ENCODE data around the gene CRYL1. TPM values are rescaled to one million over a fixed set of nuclear protein-coding genes. Genes with fewer than 3 reads are reported as not detected.

CRYL1 gene
- total and polyA plus RNA-seq, 4 donors = 21.9 to 72.1 (median 35.4) TPM

DNA sequence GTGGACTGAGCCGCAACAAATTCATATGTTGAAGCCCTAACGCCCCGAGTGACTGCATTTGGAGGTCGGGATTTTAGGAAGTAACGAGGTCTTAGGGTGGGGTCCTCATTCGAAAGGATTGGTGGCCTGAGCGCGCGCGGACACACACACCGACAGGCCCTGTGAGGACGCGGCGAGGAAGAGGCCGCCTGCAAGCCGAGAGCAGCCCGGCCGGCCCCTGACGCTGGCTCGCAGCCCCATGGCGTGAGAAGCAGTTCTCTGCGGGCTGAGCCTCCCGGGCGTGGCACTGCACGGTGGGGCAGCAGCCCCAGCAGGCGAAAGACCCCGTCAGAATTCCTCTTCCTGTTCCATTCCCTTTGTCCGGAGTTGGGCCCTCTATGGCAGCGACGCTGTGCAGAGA lies 131.2 kb downstream of the CRYL1 start:
- DNase-seq (no peak), ATAC-seq (ENCODE audit: low FRiP score) (no peak)
- H3K27ac ChIP-seq (ENCODE audit: low read depth in 1 of 2, low read length in 2 of 2) = no peak overlapping the region
- H3K9me3 ChIP-seq (ENCODE audit: control insufficient read depth, low read length) = no peaks in the 10 kb centered on the region
- no peaks in the 10 kb centered on the region for H3K4me1 ChIP-seq (ENCODE audit: control insufficient read depth in 1 of 2, insufficient read depth in 2 of 2, low read length in 2 of 2)
- WGBS, 2 donors = 22 to 41% methylated on average over 30 of the region's 30 CpGs
- H3K4me3 ChIP-seq (ENCODE audit: low read length in 2 of 2) = no peak overlapping the region
- H3K36me3 ChIP-seq (ENCODE audit: control insufficient read depth in 1 of 2, insufficient read depth in 2 of 2, low read length in 1 of 2) = no peaks in the 10 kb centered on the region
- intact Hi-C loops (cut with DNase I) = no loop called here
- H3K27me3 ChIP-seq (ENCODE audit: control insufficient read depth in 1 of 2, insufficient read depth in 2 of 2, low read length in 1 of 2) = no peaks in the 10 kb centered on the region

DNA sequence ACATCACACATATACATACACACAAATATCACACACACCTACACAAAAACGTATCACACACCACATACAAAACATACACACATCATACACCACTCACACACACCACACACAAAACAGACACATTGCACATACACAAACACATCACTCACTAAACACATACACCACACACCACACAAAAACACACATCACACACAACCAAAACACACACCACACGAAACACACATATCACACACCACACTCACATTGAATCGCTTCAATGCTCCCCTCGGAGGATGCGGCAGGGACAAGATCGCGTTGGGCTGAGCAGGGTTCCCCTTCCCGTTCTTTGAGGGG lies 131.5 kb downstream of the CRYL1 start:
- WGBS, 2 donors = 70 to 76% methylated on average over 8 of the region's 8 CpGs
- ATAC-seq (ENCODE audit: low FRiP score) (no peak), DNase-seq (no peak)
- H3K27ac ChIP-seq (ENCODE audit: low read depth in 1 of 2, low read length in 2 of 2) = no peak overlapping the region
- H3K9me3 ChIP-seq (ENCODE audit: control insufficient read depth, low read length) = no peaks in the 10 kb centered on the region
- intact Hi-C loops (cut with DNase I) = no loop called here
- no peaks in the 10 kb centered on the region for H3K27me3 ChIP-seq (ENCODE audit: control insufficient read depth in 1 of 2, insufficient read depth in 2 of 2, low read length in 1 of 2)
- no peaks in the 10 kb centered on the region for H3K4me1 ChIP-seq (ENCODE audit: control insufficient read depth in 1 of 2, insufficient read depth in 2 of 2, low read length in 2 of 2)
- no peaks in the 10 kb centered on the region for H3K36me3 ChIP-seq (ENCODE audit: control insufficient read depth in 1 of 2, insufficient read depth in 2 of 2, low read length in 1 of 2)
- no peak overlapping the region for H3K4me3 ChIP-seq (ENCODE audit: low read length in 2 of 2)

DNA sequence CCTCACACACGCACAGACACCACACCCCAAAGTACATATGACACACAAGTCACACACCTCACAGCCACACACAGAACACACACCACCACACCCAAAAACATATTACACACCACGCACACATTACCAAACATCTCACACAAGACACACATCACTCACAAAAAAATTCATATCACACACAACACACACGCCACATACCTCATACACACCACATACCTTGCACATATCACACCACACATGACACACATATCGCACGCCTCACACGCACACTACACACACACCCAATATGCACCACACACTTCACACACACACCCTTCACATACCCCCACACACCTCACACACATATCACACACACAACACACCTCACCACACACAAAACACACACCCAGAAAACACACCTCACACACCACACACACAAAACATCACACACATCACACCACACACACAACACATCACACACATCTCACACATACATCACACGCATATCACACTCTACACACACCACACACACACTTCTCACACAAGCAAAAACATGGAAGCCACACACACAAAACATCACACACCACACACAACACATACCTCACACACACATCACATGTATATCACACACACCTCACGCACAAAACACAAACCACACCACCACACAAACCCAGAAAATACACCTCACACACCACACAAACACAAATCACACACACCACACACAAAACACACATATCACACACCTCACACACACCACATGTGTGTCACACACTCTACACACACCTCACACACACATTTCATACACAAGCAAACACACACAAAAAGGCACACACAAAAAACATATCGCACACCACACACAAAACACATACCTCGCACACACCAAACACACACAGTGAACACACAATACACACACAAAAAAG lies 132.1 kb downstream of the CRYL1 start:
- H3K9me3 ChIP-seq (ENCODE audit: control insufficient read depth, low read length) = no peaks in the 10 kb centered on the region
- no peaks in the 10 kb centered on the region for H3K27me3 ChIP-seq (ENCODE audit: control insufficient read depth in 1 of 2, insufficient read depth in 2 of 2, low read length in 1 of 2)
- no peak overlapping the region for H3K4me3 ChIP-seq (ENCODE audit: low read length in 2 of 2)
- no peak overlapping the region for H3K27ac ChIP-seq (ENCODE audit: low read depth in 1 of 2, low read length in 2 of 2)
- DNase-seq (no peak), ATAC-seq (ENCODE audit: low FRiP score) (no peak)
- no peaks in the 10 kb centered on the region for H3K36me3 ChIP-seq (ENCODE audit: control insufficient read depth in 1 of 2, insufficient read depth in 2 of 2, low read length in 1 of 2)
- H3K4me1 ChIP-seq (ENCODE audit: control insufficient read depth in 1 of 2, insufficient read depth in 2 of 2, low read length in 2 of 2) = no peaks in the 10 kb centered on the region
- 97% methylated on average over 10 of the region's 10 CpGs for WGBS, 2 donors
- intact Hi-C loops (cut with DNase I) = no loop called here

DNA sequence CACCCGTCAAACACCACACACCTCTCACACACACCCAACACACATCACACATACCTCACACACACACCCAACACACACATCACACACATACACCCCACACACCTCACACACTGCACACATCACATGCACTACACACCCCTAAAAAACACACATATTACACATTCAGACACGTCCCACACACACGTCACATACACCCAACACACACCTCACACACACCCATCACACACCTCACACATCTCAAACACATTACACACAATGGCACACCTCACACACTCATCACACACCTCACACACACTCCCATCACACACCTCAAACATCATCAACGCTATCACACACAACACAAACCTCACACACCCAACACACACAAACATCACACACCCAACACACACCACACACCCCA lies 133.1 kb downstream of the CRYL1 start:
- Histone ChIP-seq H3K4me3 (ENCODE audit: low read length in 2 of 2) (no peak overlapping the region), H3K36me3 (ENCODE audit: control insufficient read depth in 1 of 2, insufficient read depth in 2 of 2, low read length in 1 of 2) (no peaks in the 10 kb centered on the region), H3K9me3 (ENCODE audit: control insufficient read depth, low read length) (no peaks in the 10 kb centered on the region), H3K27me3 (ENCODE audit: control insufficient read depth in 1 of 2, insufficient read depth in 2 of 2, low read length in 1 of 2) (no peaks in the 10 kb centered on the region), H3K4me1 (ENCODE audit: control insufficient read depth in 1 of 2, insufficient read depth in 2 of 2, low read length in 2 of 2) (no peaks in the 10 kb centered on the region), H3K27ac (ENCODE audit: low read depth in 1 of 2, low read length in 2 of 2) (no peak overlapping the region)
- DNase-seq (no peak), ATAC-seq (ENCODE audit: low FRiP score) (no peak)
- intact Hi-C loops (cut with DNase I) = no loop called here
- 98% methylated on average over 4 of the region's 4 CpGs for WGBS, 2 donors

DNA sequence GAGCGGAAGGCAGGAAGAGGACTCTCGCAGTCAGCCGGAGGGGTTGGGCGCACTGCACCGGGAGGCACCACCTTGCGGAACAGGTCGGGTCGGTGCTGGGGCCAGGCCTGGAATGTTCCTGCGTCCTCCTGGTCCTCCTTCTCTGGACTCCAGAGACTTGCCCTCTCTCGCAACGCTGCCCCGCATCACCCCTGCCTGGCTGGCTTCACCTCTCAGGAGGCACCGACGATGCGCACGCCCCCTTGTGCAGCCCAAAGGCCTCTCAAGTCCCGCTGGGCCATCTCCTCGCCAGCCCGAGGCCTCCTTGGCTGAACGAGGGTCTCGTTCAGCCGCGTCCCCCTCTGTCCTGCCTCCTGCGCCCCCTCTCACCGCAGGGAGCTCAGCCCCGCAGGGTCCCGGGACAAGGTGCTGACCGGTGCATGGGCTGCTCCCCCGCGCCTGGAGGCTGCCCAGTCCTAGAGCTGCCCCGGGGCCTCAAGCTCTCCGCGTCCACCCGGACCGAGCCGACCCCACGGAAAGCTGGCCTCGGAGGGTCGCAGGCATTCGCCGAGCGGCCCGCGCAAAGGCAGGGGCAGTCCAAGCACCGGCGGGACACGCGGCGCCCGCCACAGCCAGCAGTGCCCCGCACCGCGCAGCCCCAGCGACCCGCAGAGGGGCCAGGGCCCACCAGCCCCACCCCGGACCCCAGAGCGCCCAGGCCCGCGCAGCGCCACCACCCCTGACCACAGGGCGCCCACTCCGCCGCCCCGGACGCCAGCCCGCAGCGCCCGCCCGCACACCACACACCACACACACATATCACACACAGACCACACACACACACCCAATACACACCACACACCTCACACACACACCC lies 133.8 kb downstream of the CRYL1 start:
- intact Hi-C loops (cut with DNase I) = no loop called here
- no peaks in the 10 kb centered on the region for H3K9me3 ChIP-seq (ENCODE audit: control insufficient read depth, low read length)

DNA sequence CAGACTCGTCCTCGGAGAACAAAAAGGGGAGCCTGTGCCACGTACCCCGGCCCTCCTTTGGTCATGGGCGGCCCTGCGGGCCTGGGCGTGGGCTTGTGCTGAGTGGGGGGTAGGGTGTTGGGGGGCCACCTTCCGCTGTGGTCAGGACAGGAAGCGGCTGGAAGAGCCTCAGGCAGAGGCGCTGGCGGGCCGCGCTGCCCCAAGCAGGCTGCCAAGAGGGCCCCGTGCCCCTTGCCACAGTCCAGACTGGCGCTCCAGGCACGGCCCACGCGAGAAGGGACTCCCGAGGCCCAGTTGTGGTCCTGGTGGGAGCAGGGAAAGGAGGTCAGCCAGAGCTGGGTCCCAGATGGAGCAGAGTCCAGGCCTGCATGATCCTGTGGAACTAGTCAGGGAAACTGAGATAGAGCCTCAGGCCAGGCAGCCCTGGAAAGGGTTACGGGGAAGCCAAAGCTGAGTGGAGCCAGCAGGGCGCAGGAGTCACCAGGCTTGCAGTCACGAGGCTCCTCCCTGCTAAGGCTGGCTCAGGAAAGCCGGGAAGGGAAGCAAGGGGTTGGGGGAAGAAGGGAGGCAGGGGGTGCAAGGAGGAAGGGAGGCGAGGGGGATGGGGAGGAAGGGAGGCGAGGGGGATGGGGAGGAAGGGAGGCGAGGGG lies 135.0 kb downstream of the CRYL1 start:
- intact Hi-C loops (cut with DNase I) = no loop called here
- DNase-seq = no peak
- no peaks in the 10 kb centered on the region for H3K4me1 ChIP-seq (ENCODE audit: control insufficient read depth in 1 of 2, insufficient read depth in 2 of 2, low read length in 2 of 2)
- ATAC-seq (ENCODE audit: low FRiP score) = peak; percentile 15
- no peak overlapping the region for H3K4me3 ChIP-seq (ENCODE audit: low read length in 2 of 2)
- H3K9me3 ChIP-seq (ENCODE audit: control insufficient read depth, low read length) = no peaks in the 10 kb centered on the region
- no peaks in the 10 kb centered on the region for H3K27me3 ChIP-seq (ENCODE audit: control insufficient read depth in 1 of 2, insufficient read depth in 2 of 2, low read length in 1 of 2)
- H3K36me3 ChIP-seq (ENCODE audit: control insufficient read depth in 1 of 2, insufficient read depth in 2 of 2, low read length in 1 of 2) = no peaks in the 10 kb centered on the region
- no peak overlapping the region for H3K27ac ChIP-seq (ENCODE audit: low read depth in 1 of 2, low read length in 2 of 2)
- WGBS, 2 donors = 92 to 94% methylated on average over 26 of the region's 26 CpGs

More for the DNA sequence above, 133.8 kb downstream of the CRYL1 start:
- Histone ChIP-seq H3K4me3 (ENCODE audit: low read length in 2 of 2) (no peak overlapping the region), H3K27me3 (ENCODE audit: control insufficient read depth in 1 of 2, insufficient read depth in 2 of 2, low read length in 1 of 2) (no peaks in the 10 kb centered on the region), H3K27ac (ENCODE audit: low read depth in 1 of 2, low read length in 2 of 2) (no peak overlapping the region), H3K36me3 (ENCODE audit: control insufficient read depth in 1 of 2, insufficient read depth in 2 of 2, low read length in 1 of 2) (no peaks in the 10 kb centered on the region), H3K4me1 (ENCODE audit: control insufficient read depth in 1 of 2, insufficient read depth in 2 of 2, low read length in 2 of 2) (no peaks in the 10 kb centered on the region)
- DNase-seq (no peak), ATAC-seq (ENCODE audit: low FRiP score) (no peak)
- WGBS, 2 donors = 96% methylated on average over 47 to 69 of the region's 69 CpGs

DNA sequence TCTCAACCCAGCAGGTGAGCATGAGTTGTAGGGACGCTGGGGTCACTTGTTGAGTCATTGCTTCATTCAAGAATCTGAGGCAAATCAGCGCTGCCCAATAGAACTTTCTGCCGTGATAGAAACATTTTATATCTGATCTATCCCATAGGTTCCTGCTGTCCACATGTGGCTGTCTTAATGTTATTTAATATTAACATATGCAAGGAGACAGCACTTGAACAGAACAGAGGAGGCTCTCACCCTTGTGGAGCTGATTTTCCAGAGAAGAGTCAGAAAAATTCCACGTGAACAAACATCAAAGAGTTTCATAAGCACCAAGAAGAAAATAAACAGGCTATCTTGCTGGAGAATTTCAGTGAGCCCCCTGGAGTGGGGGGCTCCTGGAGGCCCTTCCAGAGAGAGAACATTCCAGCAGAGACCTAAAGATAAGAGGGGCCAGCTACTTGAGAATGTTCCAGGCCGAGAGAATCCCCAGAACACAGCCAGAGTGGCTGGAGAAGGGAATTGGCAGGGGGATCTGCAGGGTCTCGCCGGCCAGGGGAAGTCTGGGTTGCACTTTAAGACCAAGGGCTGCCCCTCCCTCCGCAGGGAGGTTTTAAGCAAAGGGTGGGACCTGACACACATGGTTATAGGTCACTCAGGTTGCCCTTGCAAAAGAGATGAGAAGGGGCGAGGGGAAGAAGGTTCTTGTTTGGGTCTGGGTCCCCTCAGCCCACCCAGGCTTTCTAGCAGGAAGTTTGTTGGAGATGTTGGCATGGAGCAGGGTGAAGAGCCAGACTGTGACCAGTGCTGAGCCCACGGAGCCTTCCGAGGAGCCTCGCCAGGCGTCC lies 135.7 kb downstream of the CRYL1 start:
- H3K4me3 ChIP-seq (ENCODE audit: low read length in 2 of 2) = no peak overlapping the region
- no peak overlapping the region for H3K27ac ChIP-seq (ENCODE audit: low read depth in 1 of 2, low read length in 2 of 2)
- no peaks in the 10 kb centered on the region for H3K4me1 ChIP-seq (ENCODE audit: control insufficient read depth in 1 of 2, insufficient read depth in 2 of 2, low read length in 2 of 2)
- intact Hi-C loops (cut with DNase I) = no loop called here
- no peaks in the 10 kb centered on the region for H3K36me3 ChIP-seq (ENCODE audit: control insufficient read depth in 1 of 2, insufficient read depth in 2 of 2, low read length in 1 of 2)
- ATAC-seq (ENCODE audit: low FRiP score) (no peak), DNase-seq (no peak)
- 83 to 85% methylated on average over 13 of the region's 13 CpGs for WGBS, 2 donors
- no peaks in the 10 kb centered on the region for H3K27me3 ChIP-seq (ENCODE audit: control insufficient read depth in 1 of 2, insufficient read depth in 2 of 2, low read length in 1 of 2)
- H3K9me3 ChIP-seq (ENCODE audit: control insufficient read depth, low read length) = no peaks in the 10 kb centered on the region

DNA sequence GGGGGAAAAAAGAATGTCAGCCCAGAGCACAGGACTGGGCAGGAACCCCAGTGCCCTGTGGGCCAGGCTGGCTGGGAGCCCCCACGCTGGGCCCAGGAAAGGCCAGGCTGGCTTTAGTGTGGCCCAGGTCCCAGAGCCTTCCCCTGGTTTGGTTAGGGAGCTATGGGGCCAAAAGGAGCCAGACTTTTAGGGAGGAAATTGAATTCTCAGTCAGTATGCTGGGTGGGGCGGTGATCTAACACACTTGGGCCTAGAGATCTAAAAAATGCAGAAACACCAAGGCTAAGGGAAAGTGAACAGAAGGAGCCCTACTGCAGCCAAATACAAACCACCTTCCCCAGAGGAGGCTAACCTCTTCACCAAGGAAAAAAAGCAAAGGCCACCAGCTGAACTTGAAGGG lies 137.5 kb downstream of the CRYL1 start:
- WGBS, 2 donors = 56 to 67% methylated on average over 2 of the region's 2 CpGs
- H3K4me1 ChIP-seq (ENCODE audit: control insufficient read depth in 1 of 2, insufficient read depth in 2 of 2, low read length in 2 of 2) = no peaks in the 10 kb centered on the region
- no peaks in the 10 kb centered on the region for H3K36me3 ChIP-seq (ENCODE audit: control insufficient read depth in 1 of 2, insufficient read depth in 2 of 2, low read length in 1 of 2)
- no peak for ATAC-seq (ENCODE audit: low FRiP score)
- no peak overlapping the region for H3K4me3 ChIP-seq (ENCODE audit: low read length in 2 of 2)
- no peak overlapping the region for H3K27ac ChIP-seq (ENCODE audit: low read depth in 1 of 2, low read length in 2 of 2)
- H3K27me3 ChIP-seq (ENCODE audit: control insufficient read depth in 1 of 2, insufficient read depth in 2 of 2, low read length in 1 of 2) = no peaks in the 10 kb centered on the region
- H3K9me3 ChIP-seq (ENCODE audit: control insufficient read depth, low read length) = no peaks in the 10 kb centered on the region
- DNase-seq = no peak
- intact Hi-C loops (cut with DNase I) = no loop called here
